GM19023 (cell line): ENCODE results near the gene FBLN1.

Experiments
- ATAC-seq: cut with Tn5 transposase; IDR thresholded peaks from one replicate; pipeline ENCODE4 v1.9.1; 2021; ENCODE audit warnings: mild to moderate bottlenecking, moderate library complexity; ENCODE audit not compliant: unreplicated experiment

FBLN1 gene

DNA sequence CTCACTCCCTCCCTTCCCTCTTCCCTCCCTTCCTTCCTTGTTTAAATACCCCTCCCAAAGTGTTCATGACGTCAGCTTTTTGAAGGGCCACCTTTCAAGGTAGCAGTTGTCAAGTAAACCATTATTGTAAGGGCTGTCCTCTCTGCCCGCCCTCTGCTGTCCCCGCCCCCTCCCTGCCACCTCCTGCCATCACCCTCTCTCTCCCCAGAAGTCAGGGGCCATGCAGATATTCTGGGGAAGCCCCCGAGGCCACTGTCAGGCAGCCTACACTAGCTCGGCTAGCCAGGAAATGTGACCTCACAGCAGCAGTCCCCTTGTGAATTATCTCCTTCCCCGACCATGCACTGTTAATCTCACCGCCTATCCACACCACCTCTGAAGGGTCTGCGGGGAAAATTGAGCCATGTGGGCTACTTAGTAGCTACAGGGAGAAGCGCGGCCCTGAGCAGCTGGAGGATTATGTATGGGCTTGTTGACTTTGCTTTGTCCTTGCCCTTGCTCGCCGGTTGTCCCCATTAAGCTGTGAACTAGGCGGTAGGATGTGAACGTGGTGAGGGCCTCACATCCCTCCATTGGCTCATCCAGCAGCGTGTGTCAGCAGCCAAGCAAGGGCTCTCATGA, 126.9 kb downstream of the FBLN1 start:
- ATAC-seq: no peak

DNA sequence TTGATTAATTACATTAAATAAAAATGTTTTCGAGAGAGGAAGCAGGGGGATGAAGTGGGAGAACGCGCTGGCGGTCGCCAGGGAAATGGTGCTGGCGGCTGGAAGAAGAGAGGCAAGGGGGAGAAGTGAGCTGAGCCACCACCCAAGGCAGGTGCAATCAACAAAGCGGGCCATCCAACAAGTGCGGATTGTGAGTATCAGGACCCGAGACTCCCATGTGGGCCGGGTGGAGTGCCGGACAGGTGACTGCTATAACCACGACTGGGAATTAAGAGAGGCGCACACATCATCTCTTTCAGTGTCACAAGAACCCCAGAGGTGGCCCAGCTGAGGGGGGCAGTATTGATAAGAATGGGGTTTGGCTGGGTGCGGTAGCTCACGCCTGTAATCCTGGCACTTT, 127.8 kb downstream of the FBLN1 start:
- ATAC-seq: no peak

DNA sequence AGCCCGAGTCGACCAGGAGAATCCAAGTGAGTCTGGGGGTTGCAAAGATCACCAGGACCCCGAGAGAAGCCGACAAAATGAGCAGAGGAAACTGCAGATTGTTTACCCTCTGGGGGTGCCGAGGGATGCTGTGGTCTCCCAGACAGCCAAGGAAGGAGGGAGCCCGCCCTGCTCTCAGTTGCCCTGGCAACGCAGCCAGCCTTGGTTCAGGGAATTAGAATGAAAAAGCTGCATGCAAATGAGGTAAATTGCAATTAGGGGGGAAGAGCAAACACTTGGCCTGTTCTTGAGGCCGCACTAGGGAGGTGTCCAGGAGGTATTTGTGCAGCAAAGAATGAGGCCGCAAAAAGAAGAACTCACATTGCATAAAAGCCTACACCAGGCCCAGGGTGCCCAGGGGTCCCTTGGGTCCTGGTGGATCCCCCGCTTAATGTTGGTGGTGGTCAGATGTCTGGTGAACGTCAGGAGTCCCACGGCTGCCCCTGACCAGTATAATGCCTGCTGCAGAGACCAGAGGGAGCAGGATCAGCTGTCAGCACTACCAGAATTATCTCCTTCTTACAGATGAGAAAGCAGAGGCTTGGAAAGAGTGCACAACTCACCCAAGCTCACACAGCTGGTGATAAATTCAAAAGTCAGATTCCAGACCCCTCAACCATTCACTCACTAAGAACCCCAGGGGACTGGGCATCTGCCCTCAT, 128.6 kb downstream of the FBLN1 start:
- no peak for ATAC-seq

DNA sequence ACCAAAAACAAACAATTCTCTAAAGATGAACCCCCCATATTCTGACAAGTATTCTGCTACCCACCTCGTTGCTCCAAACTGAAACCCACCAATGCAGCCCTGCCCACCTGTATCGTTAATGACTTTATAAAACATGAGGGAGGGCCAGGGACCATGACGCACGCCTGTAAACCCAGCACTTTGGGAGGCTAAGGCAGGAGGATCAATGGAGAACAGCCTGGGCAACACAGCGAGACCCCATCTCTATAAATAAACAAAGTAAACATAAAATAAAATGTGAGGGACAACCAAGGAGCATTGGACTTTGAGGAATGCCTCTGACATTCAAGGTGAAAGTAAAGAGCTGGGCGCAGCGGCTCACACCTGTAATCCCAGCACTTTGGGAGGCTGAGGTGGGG, 129.2 kb downstream of the FBLN1 start:
- no peak for ATAC-seq

DNA sequence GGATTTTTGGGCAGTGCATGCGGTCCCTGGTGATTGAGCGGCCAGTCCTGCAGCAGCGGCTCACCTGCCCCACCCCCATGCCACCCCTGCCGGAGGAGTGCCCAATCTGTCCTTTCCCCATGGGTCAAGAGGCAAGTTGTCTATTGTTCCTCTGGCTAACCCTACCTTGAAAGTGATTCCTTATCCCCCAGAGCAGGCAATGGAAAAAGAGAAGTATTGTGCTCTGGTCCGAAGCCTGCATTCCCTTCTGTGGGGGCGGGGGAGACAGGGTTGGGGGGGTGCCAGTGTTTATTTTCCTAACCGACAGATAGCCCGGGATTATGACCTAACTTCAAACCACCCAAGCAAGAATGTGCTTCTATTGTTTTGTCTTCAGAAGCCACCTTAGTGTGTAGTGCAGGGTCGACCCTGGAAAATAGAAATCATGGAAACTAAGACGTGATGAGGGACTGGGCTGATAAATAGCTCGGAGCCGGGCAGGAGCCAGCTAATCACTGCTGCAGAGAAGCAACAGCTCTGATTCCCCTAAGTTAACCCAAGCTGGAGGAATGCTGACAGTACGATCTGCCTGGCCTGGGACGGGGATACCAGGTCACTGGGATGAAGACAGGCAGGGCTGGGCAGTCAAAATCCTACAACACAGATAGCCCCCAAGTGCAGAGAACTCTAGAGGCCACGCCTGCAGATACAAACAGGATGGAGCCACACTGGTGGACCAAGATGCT, 130.3 kb downstream of the FBLN1 start:
- no peak for ATAC-seq

DNA sequence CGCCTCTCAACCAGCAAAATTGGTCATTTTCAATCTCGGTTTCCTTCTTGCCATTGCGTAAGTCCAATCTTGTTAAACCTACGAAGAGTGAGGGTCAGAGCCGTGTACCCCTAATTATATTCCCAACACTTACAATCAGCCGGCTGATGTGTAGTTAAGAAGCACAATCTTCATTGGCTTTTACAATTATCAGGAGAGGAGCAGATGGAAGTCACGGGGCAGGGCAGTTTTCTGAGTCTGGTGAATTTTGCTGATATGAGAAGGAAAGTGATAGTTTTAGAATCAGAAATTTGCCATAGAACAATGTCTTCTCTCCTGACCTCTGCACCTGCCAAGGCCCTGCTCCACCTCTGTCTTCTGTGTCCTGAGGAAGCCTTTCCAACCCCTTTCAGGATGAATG, 134.0 kb downstream of the FBLN1 start:
- no peak for ATAC-seq

DNA sequence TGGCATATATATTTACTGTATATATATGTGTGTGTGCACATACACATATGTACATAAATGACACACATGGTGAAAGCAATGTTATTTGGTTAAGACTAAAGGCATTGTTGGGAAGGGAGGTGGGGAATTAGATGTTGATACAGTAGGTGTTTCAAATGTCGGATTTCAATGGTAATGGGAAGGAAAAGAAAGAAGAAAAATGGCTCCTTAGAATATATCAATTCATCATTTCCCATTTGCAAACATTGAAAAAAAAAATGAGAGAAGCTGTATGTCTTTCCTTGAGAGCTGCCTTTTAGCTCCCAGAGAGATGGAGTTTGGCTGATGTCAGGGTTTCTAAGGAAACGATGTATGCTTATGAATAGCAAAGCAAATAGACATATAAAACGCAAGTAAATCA, 135.5 kb downstream of the FBLN1 start:
- no peak for ATAC-seq

DNA sequence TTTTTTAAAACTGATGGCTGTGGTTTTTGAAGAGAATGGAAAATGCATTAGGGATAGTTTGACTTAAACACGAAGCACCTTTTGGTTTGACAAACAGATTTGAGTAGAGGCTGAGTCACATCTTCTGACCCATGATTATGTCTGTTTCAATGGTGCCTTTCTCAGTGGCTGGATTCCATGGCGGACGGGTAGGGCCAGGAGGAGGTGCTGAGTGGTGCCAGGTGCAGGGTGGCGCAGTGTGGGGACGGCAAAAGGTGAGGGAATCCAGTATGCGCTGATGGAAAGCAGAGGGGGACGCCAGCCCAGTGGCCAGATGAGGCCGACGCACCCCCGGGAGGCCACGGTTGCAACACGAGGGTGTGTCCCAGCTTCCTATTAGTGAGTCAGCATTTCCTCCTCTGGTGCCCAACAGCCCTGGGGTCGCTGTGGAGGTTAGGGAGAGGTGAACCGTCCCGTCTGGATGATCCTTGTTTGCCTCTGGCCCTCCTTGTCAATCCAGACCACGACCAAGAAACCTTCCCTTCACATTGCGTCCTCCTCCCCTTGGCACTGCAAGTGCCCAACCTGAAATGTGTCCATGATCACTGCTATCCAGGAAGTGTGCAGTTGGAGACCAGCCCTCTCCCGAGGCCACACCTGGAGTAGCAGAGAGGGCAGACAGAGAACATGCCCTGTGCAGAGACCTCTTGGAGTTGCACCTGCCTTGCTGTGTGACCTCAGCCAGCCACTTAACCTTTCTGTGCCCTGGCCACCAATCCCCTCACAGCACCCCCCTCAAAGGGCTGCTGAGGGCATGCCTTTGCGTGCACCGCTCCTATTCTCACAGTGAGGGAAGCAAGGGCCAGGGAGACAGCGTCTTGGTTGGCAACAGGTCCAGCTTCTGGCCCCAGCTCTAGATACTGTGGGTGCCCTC, 136.4 kb downstream of the FBLN1 start:
- no peak for ATAC-seq

DNA sequence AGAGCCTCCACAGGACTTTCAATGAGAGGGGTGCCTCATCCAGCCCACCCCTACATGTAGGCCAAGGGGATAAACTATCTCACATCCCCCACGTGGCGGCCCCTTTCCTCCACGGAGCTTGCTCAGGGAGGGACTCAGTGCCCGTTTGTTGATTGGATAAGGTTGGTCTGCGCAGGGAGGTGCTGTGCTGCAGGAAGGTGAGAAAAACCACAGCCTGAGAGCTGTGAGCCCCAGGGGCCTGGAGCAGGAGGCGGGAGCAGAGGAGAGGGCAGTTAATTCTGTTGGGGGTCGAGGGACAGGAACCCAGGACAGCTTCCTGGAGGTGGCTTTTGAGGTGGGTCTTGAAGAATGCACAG, 137.0 kb downstream of the FBLN1 start:
- no peak for ATAC-seq

DNA sequence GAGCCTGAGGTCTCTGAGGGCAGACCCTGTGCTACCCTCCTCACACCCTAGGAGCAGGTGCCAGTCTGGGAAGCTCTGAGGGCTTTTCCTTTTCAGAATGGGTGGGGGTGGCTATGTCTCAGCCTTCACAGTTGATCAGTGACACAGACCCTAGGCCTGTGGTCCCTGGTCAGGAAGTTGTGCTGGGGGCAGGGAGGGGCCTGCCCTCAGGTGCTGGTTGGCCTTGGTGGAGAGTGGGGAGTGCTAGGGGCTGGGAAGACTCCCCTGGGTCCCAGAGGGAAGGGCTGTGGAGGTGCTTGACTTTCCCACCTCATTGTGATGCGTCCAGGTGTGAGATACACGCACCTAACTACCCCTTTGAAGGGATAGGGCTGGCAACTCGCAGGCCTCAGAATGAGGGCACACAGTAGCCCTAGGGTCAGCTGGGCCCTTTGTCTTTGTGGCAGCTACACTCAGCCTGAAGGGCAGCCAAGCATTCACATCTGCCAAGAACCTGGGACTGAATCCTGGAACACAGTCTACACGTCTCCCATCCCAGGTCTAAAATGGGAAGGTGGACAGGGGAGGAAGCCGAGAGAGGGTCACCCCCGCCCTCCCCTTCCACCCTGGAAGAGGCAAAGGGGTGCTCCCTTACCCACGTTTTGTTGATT, 137.7 kb downstream of the FBLN1 start:
- no peak for ATAC-seq

DNA sequence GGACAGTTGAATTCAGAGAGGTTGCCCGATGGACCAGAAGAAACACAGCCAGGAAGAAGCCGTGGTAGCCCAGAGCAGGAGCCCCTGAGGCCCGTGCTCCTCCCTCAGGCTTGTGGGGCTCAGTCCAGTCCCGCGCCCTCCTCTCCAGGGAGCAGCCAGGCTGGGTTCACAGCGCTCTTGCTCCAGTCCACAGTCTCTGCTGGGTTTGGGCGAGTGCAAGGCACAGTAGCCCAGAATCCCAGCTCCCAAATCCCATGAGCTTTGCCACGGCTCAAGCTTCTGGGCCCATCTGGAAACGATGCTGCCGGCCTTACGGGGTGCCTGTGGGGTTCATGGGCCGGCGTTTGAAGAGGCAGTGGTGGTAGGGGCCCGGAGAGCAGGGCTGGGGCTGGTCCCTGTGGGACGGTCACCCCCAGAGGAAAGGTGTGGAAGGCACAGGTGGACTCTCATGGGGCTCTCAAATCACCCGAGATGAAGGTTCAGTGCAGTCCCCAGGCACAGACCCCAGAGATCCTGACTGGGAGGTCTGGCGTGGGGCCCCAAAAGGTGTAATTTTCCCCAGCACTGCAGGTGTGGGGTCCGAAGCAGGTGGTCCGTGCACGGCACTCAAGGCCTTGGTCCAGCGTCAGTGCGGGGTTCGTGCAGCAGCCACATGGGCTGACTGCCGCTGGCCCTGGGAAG, 138.4 kb downstream of the FBLN1 start:
- no peak for ATAC-seq

DNA sequence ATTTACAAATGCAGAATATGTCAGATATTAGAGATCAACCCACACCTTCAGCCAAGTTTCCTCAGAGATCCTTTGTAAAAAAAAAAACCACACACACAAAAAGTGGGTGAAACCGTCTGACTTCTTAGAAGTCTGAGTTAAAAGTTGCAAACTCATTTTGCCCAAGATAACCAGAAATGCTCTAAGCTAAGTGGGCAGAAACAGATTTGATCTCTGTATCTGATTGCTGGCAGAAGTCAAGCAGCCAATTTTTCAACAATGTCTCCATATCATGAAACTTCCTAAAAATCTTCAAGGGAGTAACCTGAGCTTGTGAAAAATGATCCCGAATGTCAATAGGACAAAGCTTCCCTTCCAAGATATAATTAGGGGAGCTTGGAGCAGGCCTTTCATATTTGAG, 140.3 kb downstream of the FBLN1 start:
- ATAC-seq: no peak

DNA sequence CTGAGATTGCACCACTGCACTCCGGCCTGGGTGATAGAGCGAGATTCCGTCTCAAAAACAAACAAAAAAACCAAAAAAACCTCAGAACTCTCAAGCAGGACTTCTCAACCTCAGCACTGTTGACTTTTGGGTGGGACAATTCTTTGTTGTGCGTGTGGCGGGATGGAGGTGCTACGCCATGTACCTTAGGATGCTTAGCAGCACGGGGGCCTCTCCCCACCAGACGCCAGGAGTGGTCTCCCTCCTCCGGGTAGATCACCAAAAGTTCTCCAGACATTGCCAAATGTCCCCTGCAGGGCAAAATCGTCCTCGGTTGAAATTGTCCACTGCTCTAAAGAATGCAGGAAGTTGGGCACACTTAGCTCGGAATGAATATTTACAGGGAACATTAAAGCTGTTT, 142.0 kb downstream of the FBLN1 start:
- no peak for ATAC-seq

DNA sequence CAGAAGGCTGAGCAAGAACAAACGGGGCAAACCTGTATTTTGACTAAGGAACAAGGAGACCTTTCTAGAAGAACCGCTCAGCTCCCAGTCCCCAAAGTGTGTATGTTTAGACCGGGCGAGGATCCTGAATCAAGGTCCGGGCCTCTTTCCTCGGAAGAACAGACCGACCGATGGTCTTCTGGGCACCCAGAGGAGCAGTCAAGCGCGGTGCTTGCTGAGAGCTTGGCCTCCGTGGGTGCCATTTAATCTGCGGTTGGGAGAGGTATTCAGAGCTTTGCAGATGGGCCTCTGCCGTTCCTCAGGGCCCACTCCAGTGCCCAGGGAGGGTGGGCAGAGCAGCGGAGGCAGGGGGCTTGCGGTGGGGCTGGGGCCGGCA, 142.5 kb downstream of the FBLN1 start:
- ATAC-seq: no peak

DNA sequence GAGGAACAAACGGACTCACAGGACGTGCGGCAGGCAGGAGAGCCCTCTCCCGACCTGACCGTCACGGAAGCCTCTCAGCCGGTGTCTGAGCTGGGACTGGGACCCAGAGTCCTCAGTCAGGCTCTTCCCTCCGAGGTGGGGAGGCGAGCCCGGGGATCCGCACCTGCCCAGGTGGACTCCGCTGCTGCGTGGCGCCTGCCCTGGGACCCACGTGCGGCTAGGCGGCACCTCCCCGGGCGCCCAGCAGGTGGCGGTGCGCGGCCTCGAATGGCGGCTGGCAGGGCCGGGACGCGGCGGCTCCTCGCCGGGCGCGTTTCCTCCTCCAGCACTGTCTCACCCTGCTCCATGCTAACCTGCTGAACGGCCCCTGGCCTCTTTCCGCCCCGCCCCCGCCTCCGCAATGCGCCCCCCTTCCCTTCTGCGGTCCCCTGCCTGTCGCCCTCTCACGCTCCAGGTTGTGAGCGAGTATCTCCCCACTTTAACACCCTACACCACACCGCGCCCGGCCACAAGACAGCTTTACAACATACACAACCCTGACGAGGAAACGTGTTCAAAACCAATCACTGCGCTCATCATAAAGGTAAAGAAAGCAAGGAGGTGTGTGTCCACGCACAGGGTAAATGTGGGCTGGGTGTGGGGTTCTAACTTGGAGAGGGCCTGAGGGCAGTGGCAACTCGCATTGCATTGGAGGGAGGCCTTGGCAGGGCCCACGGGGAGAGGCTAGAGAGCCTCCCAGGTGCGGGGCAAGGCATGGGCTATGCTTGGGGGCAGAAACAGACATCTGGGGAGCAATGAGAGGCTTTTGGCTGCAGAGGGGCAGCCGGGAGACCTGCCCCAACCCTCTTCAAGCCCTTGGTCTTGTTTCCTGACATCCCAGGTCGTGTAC, 143.1 kb downstream of the FBLN1 start:
- ATAC-seq: peak; percentile 62

DNA sequence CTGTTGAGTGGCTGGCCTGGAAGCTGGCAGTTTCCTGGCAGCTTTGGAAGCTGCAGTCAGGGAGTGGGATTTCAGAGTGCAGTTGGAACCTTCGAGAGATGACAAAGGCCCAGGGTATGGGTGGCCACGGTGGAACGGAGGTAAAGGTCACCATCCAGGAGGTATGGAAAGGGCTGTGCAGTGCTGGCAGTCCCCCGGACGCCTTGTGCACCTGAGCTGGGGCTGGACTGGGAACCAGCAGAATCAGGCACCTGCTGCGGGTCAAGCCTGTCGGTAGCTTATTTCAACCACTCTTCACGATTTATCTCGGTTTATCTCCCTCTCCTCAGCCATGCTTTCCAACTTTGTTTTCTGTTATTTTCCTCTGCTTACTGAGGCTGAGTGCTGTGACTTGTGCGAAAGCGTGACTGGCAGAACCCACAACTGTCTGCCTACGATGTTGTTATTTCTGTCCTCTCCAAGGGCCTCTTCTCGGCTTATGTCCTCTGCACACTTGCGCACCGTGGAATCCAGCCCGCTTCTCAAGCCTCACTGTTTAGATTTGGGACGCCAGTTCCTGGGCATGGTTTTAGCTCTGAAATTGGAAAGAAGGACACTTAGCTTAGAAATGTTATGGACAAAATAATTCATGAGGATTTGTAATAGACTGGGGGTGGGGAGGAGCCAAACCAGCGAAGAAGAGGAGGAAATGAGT, 145.0 kb downstream of the FBLN1 start:
- ATAC-seq: no peak

DNA sequence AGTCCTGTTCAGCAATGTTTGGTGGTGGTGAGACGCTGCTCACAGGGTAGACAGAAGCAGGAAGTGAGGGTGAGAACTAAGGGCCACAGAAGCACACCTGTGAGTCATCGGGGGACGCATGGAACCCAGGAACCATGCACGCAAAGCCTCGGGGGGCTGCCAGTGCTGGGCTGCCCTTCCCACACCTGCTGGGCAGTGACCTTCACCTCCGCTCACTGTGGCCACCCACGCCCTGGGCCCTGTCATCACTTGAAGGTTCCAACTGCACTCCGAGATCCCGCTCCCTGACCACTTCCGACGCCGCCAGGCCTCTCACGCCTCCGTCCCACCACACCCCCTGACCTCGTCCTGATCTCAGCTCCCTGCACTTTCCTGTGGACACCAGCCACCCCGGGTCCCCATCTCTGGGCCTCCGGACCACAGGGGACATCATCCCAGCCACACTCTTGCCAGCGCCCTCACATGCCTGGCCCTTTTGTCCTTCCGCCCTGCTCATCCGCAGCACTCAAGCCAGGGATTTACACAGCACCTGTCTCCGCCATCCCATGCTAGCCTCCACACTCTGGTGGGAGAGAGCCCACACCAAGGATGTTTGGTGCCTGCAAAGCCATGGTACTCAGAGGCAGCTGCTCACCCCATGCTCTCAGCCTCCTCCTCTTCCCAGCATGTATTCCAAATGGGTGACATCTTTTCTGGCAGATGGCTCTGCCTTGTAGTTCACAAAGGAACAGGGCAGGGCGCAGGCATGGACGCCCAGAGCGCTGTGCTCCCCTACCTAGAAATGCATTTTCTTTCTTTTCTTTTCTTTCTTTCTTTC, 145.8 kb downstream of the FBLN1 start:
- no peak for ATAC-seq

DNA sequence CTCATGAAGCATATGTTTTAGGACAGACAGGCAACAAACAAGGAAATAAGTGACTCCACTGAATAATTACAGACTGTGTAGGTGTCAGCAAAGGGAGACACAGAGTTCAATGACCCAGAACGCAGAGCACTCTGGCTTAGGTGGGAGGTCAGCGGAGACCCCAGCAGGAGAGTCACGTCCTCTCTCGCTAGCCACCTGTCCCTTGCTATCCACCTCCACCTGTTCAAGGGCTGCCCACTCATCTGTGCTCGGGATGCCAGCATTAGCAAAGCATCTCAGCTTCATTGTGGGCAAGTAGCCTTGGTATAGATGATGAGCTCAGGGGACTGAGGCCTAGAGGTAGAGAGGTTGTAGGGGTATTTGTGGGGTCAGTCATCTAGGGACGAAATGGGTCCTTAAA, 147.1 kb downstream of the FBLN1 start:
- ATAC-seq: no peak
